IMR-90 (cell line): ENCODE data around the gene RIPOR2. TPM values are rescaled to one million over a fixed set of nuclear protein-coding genes. Genes with fewer than 3 reads are reported as not detected.

Experiments used
- ATAC-seq: fragments of 200-7000 bp; cut with Tn5 transposase; 2 replicates; pipeline ENCODE4 v1.9.1; 2020; ENCODE audit warnings: low read depth, mild to moderate bottlenecking, moderate library complexity
- BruUV-seq: library from RNA; stranded (reverse); fragments of 400-500 nt; replicated peaks from 2 replicates; lab custom pipeline; 2021; lab: Mats Ljungman, UMichigan
- CTCF ChIA-PET: fragments of 300-600 bp; formaldehyde crosslinking; extraction: SDS; loops from one replicate; lab custom pipeline; 2021; ENCODE audit warnings: antibody characterized with exemption; lab: Yijun Ruan, JAX
- POLR2A ChIA-PET: fragments of 300-600 bp; sonication (Branson Sonifier 250); formaldehyde crosslinking; loops from one replicate; lab custom pipeline; 2022; ENCODE audit warnings: antibody characterized with exemption; ENCODE audit not compliant: unreplicated experiment; lab: Charles Lee
- DNase-seq: peaks from one replicate; pipeline ENCODE4 v3.0.0; 2013
- H2AFZ ChIP-seq: replicated peaks from 2 replicates; pipeline ENCODE3; 2013; ENCODE audit warnings: low read length, mild to moderate bottlenecking; ENCODE audit not compliant: poor library complexity
- H2AK5ac ChIP-seq: 2 replicates; pipeline ENCODE4 v1.6.1; 2013; ENCODE audit warnings: low read depth, low read length, inconsistent platforms
- H2AK9ac ChIP-seq: replicated peaks from 2 replicates; pipeline ENCODE3; 2013; ENCODE audit warnings: mild to moderate bottlenecking, low read depth, low read length, moderate library complexity; ENCODE audit not compliant: poor library complexity
- H2BK120ac ChIP-seq: 2 replicates; pipeline ENCODE4 v1.6.1; 2013; ENCODE audit warnings: low read depth, low read length, inconsistent platforms
- H2BK15ac ChIP-seq: 3 replicates; pipeline ENCODE4 v1.6.1; 2013; ENCODE audit warnings: low read depth, low read length, inconsistent platforms
- H2BK20ac ChIP-seq: 2 replicates; pipeline ENCODE4 v1.6.1; 2013; ENCODE audit warnings: low read depth, mild to moderate bottlenecking, inconsistent platforms, low read length, moderate library complexity
- H2BK5ac ChIP-seq: 2 replicates; pipeline ENCODE4 v1.6.1; 2013; ENCODE audit warnings: mild to moderate bottlenecking, low read depth, low read length, inconsistent platforms; ENCODE audit not compliant: poor library complexity, severe bottlenecking
- H3K14ac ChIP-seq: replicated peaks from 2 replicates; pipeline ENCODE4 v1.6.1; 2013; ENCODE audit warnings: low read depth, low read length, inconsistent platforms
- H3K18ac ChIP-seq: 2 replicates; pipeline ENCODE4 v1.6.1; 2013; ENCODE audit warnings: low read depth, low read length, control low read depth
- H3K23ac ChIP-seq: 2 replicates; pipeline ENCODE4 v1.6.1; 2013; ENCODE audit warnings: low read depth, low read length, inconsistent platforms
- H3K27ac ChIP-seq: 2 replicates; pipeline ENCODE4 v1.5.1; 2013; ENCODE audit warnings: mild to moderate bottlenecking, control low read depth, low read length; ENCODE audit not compliant: insufficient read depth
- H3K27me3 ChIP-seq: 2 replicates; pipeline ENCODE4 v1.6.1; 2013; ENCODE audit warnings: low read length; ENCODE audit not compliant: control insufficient read depth, insufficient read depth
- H3K36me3 ChIP-seq: 2 replicates; pipeline ENCODE4 v1.6.1; 2013; ENCODE audit warnings: low read length, mixed read lengths; ENCODE audit not compliant: control insufficient read depth, insufficient read depth
- H3K4ac ChIP-seq: 2 replicates; pipeline ENCODE4 v1.6.1; 2013; ENCODE audit warnings: low read depth, low read length, inconsistent platforms
- H3K4me1 ChIP-seq: 2 replicates; pipeline ENCODE4 v1.6.1; 2013; ENCODE audit warnings: low read length, mixed read lengths; ENCODE audit not compliant: control insufficient read depth, insufficient read depth
- H3K4me2 ChIP-seq: 2 replicates; pipeline ENCODE4 v1.6.1; 2013; ENCODE audit warnings: low read depth, mild to moderate bottlenecking, control low read depth, low read length, moderate library complexity
- H3K4me3 ChIP-seq: 2 replicates; pipeline ENCODE4 v1.5.1; 2013; ENCODE audit warnings: low read depth, mild to moderate bottlenecking, control low read depth, low read length, moderate library complexity; ENCODE audit not compliant: insufficient read depth
- H3K56ac ChIP-seq: 2 replicates; pipeline ENCODE4 v1.6.1; 2013; ENCODE audit warnings: low read length, inconsistent platforms; ENCODE audit not compliant: insufficient read depth; ENCODE audit errors: extremely low read depth
- H3K79me1 ChIP-seq, 2 experiments: 2 replicates each; pipeline ENCODE4 v1.6.1; 2013; ENCODE audit warnings: low read length in 2 of 2, inconsistent platforms in 1 of 2, low read depth in 1 of 2
- H3K9ac ChIP-seq: 2 replicates; pipeline ENCODE4 v1.6.1; 2013; ENCODE audit warnings: low read depth, low read length, control low read depth
- H3K9me1 ChIP-seq: 2 replicates; pipeline ENCODE4 v1.6.1; 2013; ENCODE audit warnings: low read length, inconsistent platforms; ENCODE audit not compliant: insufficient read depth
- H3K9me3 ChIP-seq: 2 replicates; pipeline ENCODE4 v1.6.1; 2013; ENCODE audit warnings: low read length; ENCODE audit not compliant: control insufficient read depth, insufficient read depth
- H4K20me1 ChIP-seq: 2 replicates; pipeline ENCODE4 v1.6.1; 2013; ENCODE audit warnings: low read length, inconsistent platforms; ENCODE audit not compliant: insufficient read depth
- H4K5ac ChIP-seq: 2 replicates; pipeline ENCODE4 v1.6.1; 2013; ENCODE audit warnings: mild to moderate bottlenecking, low read depth, low read length, control low read depth
- H4K8ac ChIP-seq, 2 experiments: 2 replicates each; pipeline ENCODE4 v1.6.1; 2013; ENCODE audit warnings: low read depth in 2 of 2, low read length in 2 of 2, control low read depth in 1 of 2, inconsistent platforms in 1 of 2
- H4K91ac ChIP-seq: 2 replicates; pipeline ENCODE4 v1.6.1; 2013; ENCODE audit warnings: low read depth, low read length, inconsistent platforms; ENCODE audit not compliant: insufficient read depth
- BHLHE40 ChIP-seq: fragments of 150-350 bp; IDR thresholded peaks from 2 replicates; pipeline ENCODE4 v1.6.1; 2016; ENCODE audit warnings: mild to moderate bottlenecking, low read depth, low read length
- CEBPB ChIP-seq: IDR thresholded peaks from 2 replicates; pipeline ENCODE4 v1.6.1; 2012; ENCODE audit warnings: low read depth, low read length, improper control_type of control experiment
- CHD1 ChIP-seq: IDR thresholded peaks from 2 replicates; pipeline ENCODE4 v1.6.1; 2012; ENCODE audit warnings: low read depth, low read length, improper control_type of control experiment
- FOS ChIP-seq: fragments of 150-350 bp; IDR thresholded peaks from 2 replicates; pipeline ENCODE4 v1.6.1; 2016; ENCODE audit warnings: low read depth, low read length
- MAFK ChIP-seq: IDR thresholded peaks from 2 replicates; pipeline ENCODE4 v1.6.1; 2012; ENCODE audit warnings: low read depth, low read length, improper control_type of control experiment
- MAZ ChIP-seq: IDR thresholded peaks from 2 replicates; pipeline ENCODE4 v1.6.1; 2012; ENCODE audit warnings: low read depth, mild to moderate bottlenecking, low read length, improper control_type of control experiment, moderate library complexity, borderline replicate concordance
- MXI1 ChIP-seq: IDR thresholded peaks from 2 replicates; pipeline ENCODE4 v1.6.1; 2012; ENCODE audit warnings: low read depth, mild to moderate bottlenecking, low read length, moderate library complexity, borderline replicate concordance
- NFE2L2 ChIP-seq: fragments of 150-350 bp; IDR thresholded peaks from 2 replicates; pipeline ENCODE4 v1.6.1; 2016; ENCODE audit warnings: low read depth, mild to moderate bottlenecking, low read length
- POLR2A ChIP-seq: IDR thresholded peaks from 2 replicates; pipeline ENCODE4 v1.6.1; 2012; ENCODE audit warnings: mild to moderate bottlenecking, low read depth, low read length
- RAD21 ChIP-seq: IDR thresholded peaks from 2 replicates; pipeline ENCODE4 v1.6.1; 2012; ENCODE audit warnings: low read length, improper control_type of control experiment
- RCOR1 ChIP-seq: IDR thresholded peaks from 2 replicates; pipeline ENCODE4 v1.6.1; 2012; ENCODE audit warnings: mild to moderate bottlenecking, low read length, improper control_type of control experiment; ENCODE audit not compliant: insufficient replicate concordance
- RFX5 ChIP-seq: IDR thresholded peaks from 2 replicates; pipeline ENCODE4 v1.8.0; 2012; ENCODE audit warnings: low read depth, mild to moderate bottlenecking, low read length, moderate library complexity
- SMC3 ChIP-seq: fragments of 150-350 bp; IDR thresholded peaks from 2 replicates; pipeline ENCODE4 v1.6.1; 2016; ENCODE audit warnings: low read depth, mild to moderate bottlenecking, antibody characterized with exemption, low read length, moderate library complexity
- dilution Hi-C: fragments of 300-500 bp; cut with HindIII; formaldehyde crosslinking; loops from one replicate; pipeline ENCODE4 v1.14.3; 2018; ENCODE audit warnings: low sequenced_read_pairs; ENCODE audit not compliant: unreplicated experiment
- in situ Hi-C: fragments of 300-500 bp; cut with MboI; formaldehyde crosslinking; loops from 3 replicates; pipeline ENCODE4 v1.14.3; 2019; ENCODE audit warnings: low sequenced_read_pairs, inconsistent platforms, mixed read lengths
- intact Hi-C: fragments of 100-400 bp; cut with micrococcal nuclease; formaldehyde crosslinking; loops from 2 replicates; pipeline ENCODE4 v1.10.0; 2022
- polyA plus RNA-seq, 3 experiments: library from polyadenylated mRNA; depleted of rRNA; stranded (reverse); fragments of >200 nt; gene quantifications; 2 replicates each; pipeline ENCODE4 v1.2.3, GENCODE V29; 2012; ENCODE audit warnings: low replicate concordance in 1 of 3
- total RNA-seq: library from RNA; depleted of rRNA; stranded (reverse); fragments of >200 nt; gene quantifications from 2 replicates; pipeline ENCODE4 v1.2.3, GENCODE V29; 2012
- TF ChIP-seq, protein P1 (sequence below): conservative IDR thresholded peaks from 2 replicates; pipeline ENCODE4 v1.5.1; 2012; ENCODE audit warnings: mild to moderate bottlenecking, low read depth, low read length, improper control_type of control experiment
- TF ChIP-seq, protein P2 (sequence below): fragments of 150-350 bp; IDR thresholded peaks from 2 replicates; pipeline ENCODE4 v1.6.1; 2017; ENCODE audit warnings: mild to moderate bottlenecking, antibody characterized with exemption, low read length, low read depth
- TF ChIP-seq, protein P3 (sequence below): fragments of 150-350 bp; IDR thresholded peaks from 2 replicates; pipeline ENCODE4 v1.6.1; 2016; ENCODE audit warnings: low read depth, mild to moderate bottlenecking, low read length, moderate library complexity, borderline replicate concordance

RIPOR2 gene
- total and polyA plus RNA-seq, 2 of the 4 experiments (the other 2 are of a cell fraction) = 1.1 to 1.2 TPM

DNA sequence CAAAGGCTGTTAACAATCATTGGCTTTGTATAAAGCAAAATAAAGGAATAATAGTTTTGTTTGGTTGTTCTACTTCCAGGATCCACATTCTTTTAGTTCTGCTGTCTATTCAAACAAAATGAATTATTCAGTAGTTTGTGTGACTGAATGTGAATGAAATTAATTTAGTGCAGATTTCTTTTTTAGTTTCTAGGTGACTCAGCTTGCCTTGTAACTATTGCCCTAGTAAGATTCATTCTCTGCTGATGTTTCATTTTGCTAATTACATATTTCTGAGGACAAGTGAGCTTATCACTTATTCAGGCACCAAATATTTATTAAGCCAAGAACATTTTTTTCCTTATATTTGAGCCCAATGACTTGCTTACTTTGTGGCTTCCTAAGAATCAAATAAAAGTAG, 46.5 kb upstream of the RIPOR2 start:
- intact Hi-C loops (loop anchor here (5.0 kb wide), 1 partner anchor 70 kb away; no protein-coding TSS in a partner anchor), dilution Hi-C loops (no loop called here), in situ Hi-C loops (no loop called here)
- ChIA-PET POLR2A (no interaction called here), CTCF (no interaction called here)
- BruUV-seq = no TSS peak
- H3K9ac ChIP-seq = no peak overlapping the region
- H4K91ac ChIP-seq = no peak overlapping the region
- no peak overlapping the region for H2AFZ ChIP-seq
- no peak overlapping the region for H4K8ac ChIP-seq
- no peak overlapping the region for H3K56ac ChIP-seq
- no peaks in the 10 kb centered on the region for H3K27me3 ChIP-seq
- DNase-seq (peak; percentile 54), ATAC-seq (peak; percentile 52)
- H3K9me3 ChIP-seq = 0 out of 2 replicates have a peak, but pooled peaks cover 2% of the 10 kb centered on the region
- H3K9me1 ChIP-seq = peaks cover 10% of the 10 kb centered on the region; the same call in 1 of the 2 replicates
- no peak overlapping the region for H3K4me3 ChIP-seq
- no peak overlapping the region for H3K4ac ChIP-seq
- no peak overlapping the region for H2BK120ac ChIP-seq
- no peaks in the 10 kb centered on the region for H3K79me1 ChIP-seq
- no peak overlapping the region for H3K18ac ChIP-seq
- peak overlapping the region; percentile 58 for H2BK5ac ChIP-seq
- H2AK9ac ChIP-seq = no peak overlapping the region
- H4K5ac ChIP-seq = no peak overlapping the region
- no peak for TF ChIP-seq MXI1
- TF ChIP-seq, protein P1, sequence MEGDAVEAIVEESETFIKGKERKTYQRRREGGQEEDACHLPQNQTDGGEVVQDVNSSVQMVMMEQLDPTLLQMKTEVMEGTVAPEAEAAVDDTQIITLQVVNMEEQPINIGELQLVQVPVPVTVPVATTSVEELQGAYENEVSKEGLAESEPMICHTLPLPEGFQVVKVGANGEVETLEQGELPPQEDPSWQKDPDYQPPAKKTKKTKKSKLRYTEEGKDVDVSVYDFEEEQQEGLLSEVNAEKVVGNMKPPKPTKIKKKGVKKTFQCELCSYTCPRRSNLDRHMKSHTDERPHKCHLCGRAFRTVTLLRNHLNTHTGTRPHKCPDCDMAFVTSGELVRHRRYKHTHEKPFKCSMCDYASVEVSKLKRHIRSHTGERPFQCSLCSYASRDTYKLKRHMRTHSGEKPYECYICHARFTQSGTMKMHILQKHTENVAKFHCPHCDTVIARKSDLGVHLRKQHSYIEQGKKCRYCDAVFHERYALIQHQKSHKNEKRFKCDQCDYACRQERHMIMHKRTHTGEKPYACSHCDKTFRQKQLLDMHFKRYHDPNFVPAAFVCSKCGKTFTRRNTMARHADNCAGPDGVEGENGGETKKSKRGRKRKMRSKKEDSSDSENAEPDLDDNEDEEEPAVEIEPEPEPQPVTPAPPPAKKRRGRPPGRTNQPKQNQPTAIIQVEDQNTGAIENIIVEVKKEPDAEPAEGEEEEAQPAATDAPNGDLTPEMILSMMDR = no peak
- no peak for TF ChIP-seq BHLHE40
- no peak for TF ChIP-seq POLR2A
- no peak for TF ChIP-seq CEBPB
- TF ChIP-seq FOS = no peak
- TF ChIP-seq, protein P2, sequence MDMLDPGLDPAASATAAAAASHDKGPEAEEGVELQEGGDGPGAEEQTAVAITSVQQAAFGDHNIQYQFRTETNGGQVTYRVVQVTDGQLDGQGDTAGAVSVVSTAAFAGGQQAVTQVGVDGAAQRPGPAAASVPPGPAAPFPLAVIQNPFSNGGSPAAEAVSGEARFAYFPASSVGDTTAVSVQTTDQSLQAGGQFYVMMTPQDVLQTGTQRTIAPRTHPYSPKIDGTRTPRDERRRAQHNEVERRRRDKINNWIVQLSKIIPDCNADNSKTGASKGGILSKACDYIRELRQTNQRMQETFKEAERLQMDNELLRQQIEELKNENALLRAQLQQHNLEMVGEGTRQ = no peak
- no peak for TF ChIP-seq MAZ
- TF ChIP-seq RAD21 = no peak
- no peak for TF ChIP-seq CHD1
- TF ChIP-seq, protein P3, sequence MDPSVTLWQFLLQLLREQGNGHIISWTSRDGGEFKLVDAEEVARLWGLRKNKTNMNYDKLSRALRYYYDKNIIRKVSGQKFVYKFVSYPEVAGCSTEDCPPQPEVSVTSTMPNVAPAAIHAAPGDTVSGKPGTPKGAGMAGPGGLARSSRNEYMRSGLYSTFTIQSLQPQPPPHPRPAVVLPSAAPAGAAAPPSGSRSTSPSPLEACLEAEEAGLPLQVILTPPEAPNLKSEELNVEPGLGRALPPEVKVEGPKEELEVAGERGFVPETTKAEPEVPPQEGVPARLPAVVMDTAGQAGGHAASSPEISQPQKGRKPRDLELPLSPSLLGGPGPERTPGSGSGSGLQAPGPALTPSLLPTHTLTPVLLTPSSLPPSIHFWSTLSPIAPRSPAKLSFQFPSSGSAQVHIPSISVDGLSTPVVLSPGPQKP = no peak
- no peak for TF ChIP-seq MAFK
- no peak for TF ChIP-seq NFE2L2
- no peak for TF ChIP-seq SMC3
- no peak for TF ChIP-seq RCOR1
- no peak for TF ChIP-seq RFX5
- H3K36me3 ChIP-seq = no peaks in the 10 kb centered on the region
- H2BK20ac ChIP-seq = no peak overlapping the region
- H3K23ac ChIP-seq = no peak overlapping the region
- H3K27ac ChIP-seq = no peak overlapping the region
- no peaks in the 10 kb centered on the region for H4K20me1 ChIP-seq
- H3K4me1 ChIP-seq = peaks cover 15% of the 10 kb centered on the region
- H3K4me2 ChIP-seq = no peak overlapping the region
- H3K14ac ChIP-seq = no peak overlapping the region
- no peak overlapping the region for H2BK15ac ChIP-seq
- H2AK5ac ChIP-seq = no peak overlapping the region
